Measurements from ENCODE around the gene FBXO15.
A peak's percentile ranks its signal among the peaks of the same experiment; 100 is the strongest.

FBXO15 gene, protein sequence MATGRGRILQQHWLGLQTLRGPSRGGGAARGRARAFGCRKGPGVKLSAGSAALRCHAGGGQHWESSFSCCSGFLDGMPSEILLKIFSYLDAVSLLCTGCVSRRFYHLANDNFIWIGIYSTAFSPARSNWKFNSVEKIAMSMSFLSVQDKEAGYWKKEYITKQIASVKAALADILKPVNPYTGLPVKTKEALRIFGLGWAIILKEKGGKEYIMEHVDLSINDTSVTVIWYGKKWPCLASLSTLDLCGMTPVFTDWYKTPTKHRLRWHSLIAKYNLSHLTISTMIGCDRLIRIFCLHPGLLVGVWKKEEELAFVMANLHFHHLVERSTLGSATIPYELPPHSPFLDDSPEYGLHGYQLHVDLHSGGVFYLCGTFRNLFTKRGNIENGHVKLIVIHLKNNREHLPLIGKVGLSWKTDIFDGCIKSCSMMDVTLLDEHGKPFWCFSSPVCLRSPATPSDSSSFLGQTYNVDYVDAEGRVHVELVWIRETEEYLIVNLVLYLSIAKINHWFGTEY

GRCh38 chr18:74147779-74148542 lies at the start of gene FBXO15, which contains the start of gene TIMM21:
FBXO15 (minus strand) TSS chr18:74147834; CDS start chr18:74147785, 49 bp downstream.
TIMM21 (plus strand) TSS chr18:74148523; CDS start chr18:74148809, 286 bp downstream.
- peak; percentile 93 to 100 (median 100) for DNase-seq

- peak; percentile 16 to 95 (median 88) for DNase-seq
These were observed 48.8 kb upstream of the FBXO15 start for GRCh38 chr18:74196220-74197119.

GRCh38 chr18:74194691-74195090 lies 47.1 kb upstream of the FBXO15 start:
- DNase-seq, result no peak

GRCh38 chr18:74191577-74191976 lies 43.9 kb upstream of the FBXO15 start:
- no peak for DNase-seq

GRCh38 chr18:74190086-74190485 lies 42.5 kb upstream of the FBXO15 start:
- peak in 1 of 3 experiments; percentile 39 for DNase-seq

DNA sequence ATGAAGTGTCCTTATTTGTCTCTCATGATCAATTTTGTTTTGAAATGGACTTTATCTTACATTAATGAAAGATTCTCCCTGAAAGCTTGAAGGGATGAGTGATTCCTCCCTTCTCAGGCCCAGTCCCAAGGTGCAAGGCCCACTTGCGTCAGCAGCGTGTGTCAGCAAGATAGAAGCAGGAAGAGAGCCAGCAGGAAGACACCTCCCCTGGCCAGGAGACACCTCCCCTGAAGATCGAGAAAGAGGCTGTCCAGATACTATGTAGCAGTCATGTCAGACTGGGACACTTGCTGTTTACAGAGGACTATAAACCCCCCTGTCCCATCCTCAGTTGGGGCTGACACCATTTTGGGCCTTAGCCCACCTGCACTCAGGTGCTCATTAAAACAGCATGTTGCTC lies 39.0 kb upstream of the FBXO15 start:
- no peak for DNase-seq

- DNase-seq, result no peak
These were observed 38.2 kb upstream of the FBXO15 start for GRCh38 chr18:74185860-74186259.

DNA sequence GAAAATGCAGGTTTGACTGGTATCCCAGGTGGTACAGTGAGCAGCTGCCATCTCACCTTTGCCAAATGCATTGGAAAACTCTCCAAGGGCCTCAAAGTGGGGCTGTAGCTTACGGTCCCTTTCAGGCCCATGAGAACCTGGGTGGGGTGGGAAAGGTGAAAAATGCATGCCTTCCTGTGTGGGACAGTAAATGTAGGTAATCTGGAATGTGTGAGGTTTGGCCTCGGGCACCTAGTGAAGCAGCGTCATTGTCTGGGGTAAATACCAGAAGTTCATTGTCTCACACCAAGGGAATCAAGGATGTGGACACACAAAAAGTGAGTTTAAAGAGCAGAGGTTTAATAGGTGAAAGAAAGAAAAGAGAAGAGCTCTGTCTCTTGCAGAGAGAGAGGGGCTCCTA lies 37.2 kb upstream of the FBXO15 start:
- DNase-seq, result peak in 1 of 3 experiments; percentile 34

DNA sequence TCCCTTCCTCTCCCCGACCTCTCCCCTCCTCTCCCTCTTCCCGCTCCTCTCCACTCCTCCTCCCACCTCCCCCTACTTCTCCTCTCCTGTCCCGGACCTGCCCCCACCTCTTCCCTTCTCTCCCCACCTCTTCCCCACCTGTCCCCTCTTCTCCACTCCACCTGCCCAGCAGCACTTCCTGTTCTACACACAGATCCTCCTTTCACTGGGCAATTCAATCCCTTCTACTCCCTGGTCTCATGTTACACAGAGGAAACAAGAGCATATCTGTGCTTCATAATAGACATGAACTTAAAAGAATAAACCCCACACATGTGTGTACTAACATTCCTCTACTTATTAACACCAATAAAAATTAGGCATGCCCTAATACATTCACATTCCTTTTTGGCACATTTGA lies 35.5 kb upstream of the FBXO15 start:
- peak in 2 of 3 experiments; percentile 54 to 77 for DNase-seq

DNA sequence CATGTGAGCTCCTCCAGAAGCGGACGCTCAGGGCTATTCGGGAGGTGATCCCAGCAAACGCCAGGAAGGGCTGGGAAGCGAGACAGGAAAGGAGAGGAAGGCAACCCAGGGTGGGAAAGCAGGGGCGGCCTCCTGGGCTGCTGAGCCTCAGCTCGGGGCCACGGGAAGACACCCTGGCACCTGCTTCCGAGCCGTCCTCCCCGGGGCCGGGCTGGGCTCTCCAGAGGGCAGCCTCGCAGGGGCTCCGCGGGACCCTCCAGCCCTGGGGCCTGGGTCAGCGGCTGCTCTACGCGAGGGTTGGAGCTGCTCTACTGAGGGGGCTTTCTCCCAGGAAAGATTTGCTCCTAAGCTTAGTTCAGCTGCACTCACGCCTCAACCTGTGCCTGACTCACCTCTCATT lies 34.7 kb upstream of the FBXO15 start:
- no peak for DNase-seq

- no peak for DNase-seq
These were observed 32.1 kb upstream of the FBXO15 start for GRCh38 chr18:74179623-74180199.

DNA sequence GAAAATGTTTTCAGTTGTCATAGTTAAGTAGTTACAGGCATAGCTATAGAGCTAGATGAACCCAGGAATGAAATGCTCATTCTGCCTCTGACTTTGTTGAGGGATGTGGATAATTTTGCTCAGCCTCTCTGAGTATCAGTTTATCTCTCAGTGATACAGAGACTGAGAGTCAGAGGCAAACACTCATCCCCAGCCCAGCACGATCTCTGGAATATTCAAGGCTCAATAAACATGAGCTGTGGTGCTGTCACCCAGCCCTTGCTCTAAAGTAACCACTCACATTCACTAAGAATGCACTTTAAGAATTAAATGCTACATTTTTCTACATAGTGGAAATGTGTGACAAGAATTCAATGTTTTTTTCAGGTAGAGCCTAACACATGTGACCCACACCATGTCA lies 31.2 kb upstream of the FBXO15 start:
- DNase-seq, result no peak

GRCh38 chr18:74175658-74176057 lies 28.0 kb upstream of the FBXO15 start:
- DNase-seq, result peak in 2 of 3 experiments; percentile 64 to 85

DNA sequence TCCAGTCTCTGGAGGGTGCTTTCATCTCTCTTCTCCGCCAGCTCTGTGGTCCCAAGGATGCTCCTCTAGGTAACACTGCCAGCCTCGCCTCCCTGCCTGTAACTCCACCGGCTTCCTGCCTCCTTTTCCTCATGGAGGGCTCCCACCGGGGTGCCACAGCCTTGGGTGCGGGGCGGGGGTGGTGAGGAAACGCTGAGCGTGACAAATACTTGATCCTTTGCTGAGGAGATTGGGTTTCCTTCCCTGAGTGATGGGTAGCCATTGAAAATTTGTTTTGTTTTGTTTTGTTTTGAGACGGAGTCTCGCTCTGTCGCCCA lies 25.8 kb upstream of the FBXO15 start:
- DNase-seq, result no peak

DNA sequence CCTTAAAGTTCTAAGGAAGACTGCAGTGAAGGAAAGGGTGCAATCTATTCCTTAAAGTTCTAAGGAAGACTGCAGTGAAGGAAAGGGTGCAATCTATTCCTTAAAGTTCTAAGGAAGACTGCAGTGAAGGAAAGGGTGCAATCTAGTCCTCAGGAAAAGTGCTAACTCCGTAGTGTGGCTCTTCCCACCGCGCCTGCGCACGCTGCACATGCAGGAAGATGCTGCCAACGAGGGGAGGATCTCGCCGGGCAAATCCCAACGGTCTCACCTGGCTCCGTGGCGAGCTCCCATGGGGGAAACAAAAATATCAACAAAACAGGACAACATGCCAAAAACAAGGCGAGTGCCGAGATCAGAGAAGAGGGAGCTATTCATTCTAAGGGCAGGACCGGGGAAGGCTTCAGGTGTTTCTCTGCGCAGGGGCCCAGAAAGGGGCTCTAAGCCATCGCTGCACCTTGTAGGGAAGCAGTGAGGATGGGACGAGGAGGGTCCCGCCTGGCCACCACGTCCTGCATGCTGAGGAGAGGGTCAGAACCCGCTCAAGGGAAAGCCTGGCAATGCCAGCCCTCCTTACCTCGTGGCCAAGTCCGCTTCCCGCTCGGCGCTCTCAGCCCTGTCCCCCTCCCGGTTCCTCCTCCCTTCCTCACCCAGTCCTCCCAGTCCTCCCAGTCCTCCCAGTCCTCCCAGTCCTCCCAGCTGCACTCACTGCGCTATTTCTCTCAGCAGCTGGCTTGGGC lies 25.2 kb upstream of the FBXO15 start:
- no peak for DNase-seq

DNA sequence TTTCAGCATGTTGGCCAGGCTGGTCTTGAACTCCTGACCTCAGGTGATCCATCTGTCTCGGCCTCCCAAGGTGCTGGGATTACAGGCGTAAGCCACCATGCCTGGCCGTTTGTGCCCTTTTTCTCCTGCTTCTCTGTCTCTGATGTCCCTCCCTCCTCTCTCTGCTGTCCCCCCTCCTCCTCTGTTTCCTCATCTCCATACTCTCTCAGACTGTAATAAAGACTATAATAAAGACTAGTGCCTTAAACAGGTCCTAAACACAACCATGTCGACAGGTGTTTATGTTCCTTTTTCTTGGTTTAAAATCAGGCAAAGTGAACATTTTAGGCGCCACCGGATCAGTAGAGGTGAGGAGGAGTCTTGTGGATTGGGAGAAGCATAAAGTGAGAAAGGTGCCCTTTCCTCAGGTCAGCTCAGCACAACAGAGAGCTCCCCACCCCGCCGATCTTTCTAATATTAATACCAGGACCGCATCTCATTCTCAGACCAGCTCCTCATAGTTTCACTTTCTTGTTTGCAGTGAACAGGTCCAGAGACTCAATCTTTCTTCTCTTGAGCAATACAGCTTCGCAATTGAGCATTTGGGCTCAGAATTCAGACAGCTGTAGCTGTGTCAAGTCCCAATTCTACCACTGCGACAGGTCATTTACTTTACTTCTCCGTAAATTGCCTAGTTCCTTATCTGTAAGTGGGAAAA lies 24.4 kb upstream of the FBXO15 start:
- DNase-seq, result no peak

DNA sequence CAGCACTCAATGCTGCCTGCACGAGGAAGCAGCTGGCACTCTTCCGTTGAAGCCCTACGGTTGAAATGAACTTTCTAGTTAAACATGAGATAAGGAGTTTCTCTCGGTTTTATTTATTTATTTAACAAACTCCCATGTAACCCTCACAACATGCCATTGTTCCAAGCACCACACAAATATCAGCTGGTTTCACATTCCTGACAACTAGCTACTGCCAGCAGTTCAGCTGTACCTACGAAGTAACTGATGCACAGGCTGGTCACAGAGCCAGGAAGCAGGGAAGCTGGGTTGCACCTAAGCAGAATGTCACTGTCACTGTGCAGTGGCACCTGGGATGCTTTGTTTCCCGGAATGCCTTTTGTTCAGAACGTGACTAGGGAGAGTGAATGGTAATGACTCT lies 18.8 kb upstream of the FBXO15 start:
- peak in 2 of 3 experiments; percentile 22 to 44 for DNase-seq

DNA sequence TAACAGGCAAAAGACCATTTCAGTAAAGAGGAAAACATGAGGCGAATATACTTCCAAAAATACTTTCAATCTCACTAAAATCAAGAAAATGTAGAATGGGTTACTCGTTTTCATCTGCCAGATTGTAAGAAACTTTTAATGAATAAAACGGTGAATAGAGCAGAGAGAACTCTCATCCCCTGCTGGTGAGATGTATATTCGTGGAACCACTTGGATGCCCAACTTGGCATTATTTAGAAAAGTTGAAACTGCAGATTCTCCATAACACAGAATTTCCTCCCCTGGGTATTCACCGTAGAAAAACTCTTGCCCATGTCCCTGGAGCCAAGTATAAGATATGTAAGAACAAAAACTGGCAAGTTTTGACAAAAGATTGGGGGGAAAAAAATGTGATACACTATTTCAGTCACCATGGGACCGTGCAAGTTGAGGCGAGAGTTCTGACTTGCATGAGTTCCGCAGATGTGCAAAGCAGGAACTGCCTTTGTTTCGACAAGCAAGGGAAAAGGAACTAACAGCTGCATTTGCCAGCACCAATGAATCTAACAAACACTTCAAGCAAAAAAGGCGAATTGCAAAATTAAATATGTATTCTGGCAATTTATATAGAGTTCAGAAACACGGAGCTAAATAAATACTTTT lies 15.5 kb upstream of the FBXO15 start:
- DNase-seq, result no peak

DNA sequence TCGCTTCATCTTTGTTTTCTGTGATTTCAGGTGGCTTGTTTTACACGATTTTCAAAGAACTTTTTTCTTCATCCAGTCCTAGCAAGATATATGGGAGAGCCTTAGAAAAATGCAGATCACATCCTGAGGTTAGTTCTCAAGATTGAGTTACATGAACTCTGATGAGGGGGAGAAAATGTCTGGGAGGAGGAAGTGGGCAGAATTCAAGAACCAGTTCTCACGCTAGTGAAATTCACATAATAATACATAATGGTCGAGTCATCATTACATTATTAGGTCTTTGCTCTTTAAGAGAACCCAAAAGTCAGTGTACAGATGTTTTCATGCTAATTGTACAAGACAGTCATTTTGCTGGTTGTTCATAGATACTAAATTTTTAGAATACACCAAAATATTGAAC lies 7.6 kb upstream of the FBXO15 start:
- DNase-seq, result no peak

DNA sequence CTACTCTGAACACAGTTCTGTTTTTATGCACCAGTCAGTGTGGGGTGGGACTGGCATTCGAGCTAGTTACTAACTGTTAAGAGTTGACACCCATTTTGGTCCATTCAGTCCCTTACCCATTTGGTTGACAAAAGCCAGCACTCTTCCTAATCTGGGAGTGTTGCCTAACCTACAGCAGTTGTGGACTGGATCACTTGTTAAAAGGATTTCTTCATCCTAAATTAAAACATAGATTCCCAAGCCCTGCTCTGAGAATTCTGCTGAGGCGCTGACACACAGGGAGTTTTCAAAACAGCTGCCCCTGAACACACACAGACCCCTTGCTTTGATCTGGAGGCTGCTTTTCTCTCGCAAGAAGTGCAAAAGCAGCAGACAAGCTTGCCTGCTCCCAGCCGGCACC lies 7.1 kb upstream of the FBXO15 start:
- DNase-seq, result no peak

DNA sequence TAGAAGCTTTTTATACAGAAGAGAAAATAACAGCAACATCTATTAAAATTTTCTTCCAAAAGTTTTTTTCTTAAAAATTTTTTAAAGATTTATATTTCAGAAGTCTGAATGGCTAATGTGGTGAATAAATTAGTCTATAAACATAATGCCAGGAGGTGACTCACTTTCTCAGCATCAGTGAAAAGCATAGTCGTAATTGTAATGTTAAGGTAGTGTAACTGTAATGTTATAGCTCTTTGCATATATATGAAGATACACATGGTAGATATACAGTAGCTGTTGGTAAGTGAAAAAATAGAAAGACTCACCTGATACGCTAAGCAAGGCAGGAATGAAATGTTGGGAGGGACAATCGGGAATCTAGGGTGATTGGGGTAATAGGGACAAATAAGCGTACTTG lies 6.2 kb upstream of the FBXO15 start:
- DNase-seq, result no peak

Measured in NCI-H1417 (cell line).